Neural progenitor cell (in vitro differentiated cells): ENCODE results near the gene TTC38.
A peak's percentile ranks its signal among the peaks of the same experiment; 100 is the strongest.

Source experiments
- EZH2 ChIP-seq: fragments of 200-600 bp; sonication (generic); IDR thresholded peaks from 2 replicates; pipeline ENCODE4 v1.6.1; 2017; ENCODE audit warnings: antibody characterized with exemption, mild to moderate bottlenecking, moderate library complexity
- TF ChIP-seq, protein P1 (sequence below): fragments of 200-600 bp; sonication (generic); IDR thresholded peaks from 2 replicates; pipeline ENCODE4 v1.5.1; 2017; ENCODE audit warnings: antibody characterized with exemption, mild to moderate bottlenecking

DNA sequence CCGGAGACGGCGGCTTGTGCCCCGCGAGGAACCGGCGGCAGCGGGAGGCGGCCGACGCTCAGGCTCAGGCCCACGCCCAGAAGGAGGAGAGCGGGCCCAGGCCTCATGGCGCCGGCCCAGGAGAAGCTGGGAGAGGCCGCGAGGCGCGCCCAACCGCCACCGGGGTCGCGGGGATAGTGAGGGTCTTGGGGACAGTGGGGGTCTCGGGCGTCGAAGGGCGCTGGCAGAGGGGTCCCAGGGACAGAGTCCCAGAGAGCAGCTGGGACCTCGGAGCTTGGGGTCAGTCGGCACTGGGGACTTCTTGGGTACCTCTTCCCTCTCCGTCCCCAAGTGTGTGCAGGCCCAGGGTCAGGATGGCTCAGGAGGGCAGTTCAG lies 4.6 kb upstream of the TTC38 start, which contains the start of gene PKDREJ:
- TF ChIP-seq, protein P1, sequence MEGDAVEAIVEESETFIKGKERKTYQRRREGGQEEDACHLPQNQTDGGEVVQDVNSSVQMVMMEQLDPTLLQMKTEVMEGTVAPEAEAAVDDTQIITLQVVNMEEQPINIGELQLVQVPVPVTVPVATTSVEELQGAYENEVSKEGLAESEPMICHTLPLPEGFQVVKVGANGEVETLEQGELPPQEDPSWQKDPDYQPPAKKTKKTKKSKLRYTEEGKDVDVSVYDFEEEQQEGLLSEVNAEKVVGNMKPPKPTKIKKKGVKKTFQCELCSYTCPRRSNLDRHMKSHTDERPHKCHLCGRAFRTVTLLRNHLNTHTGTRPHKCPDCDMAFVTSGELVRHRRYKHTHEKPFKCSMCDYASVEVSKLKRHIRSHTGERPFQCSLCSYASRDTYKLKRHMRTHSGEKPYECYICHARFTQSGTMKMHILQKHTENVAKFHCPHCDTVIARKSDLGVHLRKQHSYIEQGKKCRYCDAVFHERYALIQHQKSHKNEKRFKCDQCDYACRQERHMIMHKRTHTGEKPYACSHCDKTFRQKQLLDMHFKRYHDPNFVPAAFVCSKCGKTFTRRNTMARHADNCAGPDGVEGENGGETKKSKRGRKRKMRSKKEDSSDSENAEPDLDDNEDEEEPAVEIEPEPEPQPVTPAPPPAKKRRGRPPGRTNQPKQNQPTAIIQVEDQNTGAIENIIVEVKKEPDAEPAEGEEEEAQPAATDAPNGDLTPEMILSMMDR, result no peak
- peak; percentile 62 for TF ChIP-seq EZH2
